ENCODE measurements around the gene PIM1.

Gene PIM1

DNA sequence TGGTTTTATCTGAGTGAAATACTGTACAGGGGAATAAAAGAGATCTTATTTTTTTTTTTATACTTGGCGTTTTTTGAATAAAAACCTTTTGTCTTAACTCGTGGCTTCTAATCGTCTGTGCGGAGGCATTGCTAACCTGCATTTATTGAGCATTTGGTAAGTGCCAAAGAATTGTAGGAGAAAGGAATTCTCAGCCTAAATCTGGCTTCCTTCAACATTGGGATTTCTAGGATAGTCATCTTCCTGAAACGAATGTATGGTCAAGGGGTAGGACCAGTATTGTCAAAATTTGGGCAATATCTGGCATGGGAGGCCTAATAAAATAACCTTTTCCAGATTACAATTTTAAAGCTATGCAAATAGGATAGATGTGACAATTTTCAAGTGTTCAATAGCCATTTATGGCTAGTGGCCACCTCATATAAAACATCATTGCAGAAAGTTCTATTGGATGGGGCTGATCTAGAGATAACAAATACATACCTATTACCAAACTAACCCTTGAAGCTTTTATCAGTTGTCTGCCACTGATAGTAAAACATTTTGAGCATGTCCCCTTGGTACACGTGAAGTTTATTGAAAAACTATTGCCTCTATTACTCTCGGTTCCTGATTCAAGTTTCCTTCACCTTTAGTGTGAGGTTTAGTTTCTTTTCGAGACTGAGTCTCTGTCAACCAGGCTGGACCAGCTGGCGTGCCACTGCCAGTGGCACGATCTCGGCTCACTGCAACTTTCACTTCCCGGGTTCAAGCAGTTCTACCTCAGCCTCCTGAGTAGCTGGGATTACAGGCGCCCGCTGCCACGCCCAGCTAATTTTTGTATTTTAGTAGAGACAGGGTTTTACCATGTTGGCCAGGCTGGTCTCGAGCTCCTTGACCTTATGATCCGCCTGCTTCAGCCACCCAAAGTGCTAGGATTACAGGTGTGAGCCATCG is 5.6 kb downstream of the PIM1 start:
- H3K27me3 ChIP-seq (ENCODE audit: low read depth, low read length) = no peaks in the 10 kb centered on the region
- H4K20me1 ChIP-seq (ENCODE audit: insufficient read depth, low read length) = peaks cover 39% of the 10 kb centered on the region
- H3K36me3 ChIP-seq (replicated peaks; ENCODE audit: low read depth, low read length) = peaks cover 60% of the 10 kb centered on the region
- H3K4me1 ChIP-seq (ENCODE audit: low read length) = peaks cover 50% of the 10 kb centered on the region
- H3K27ac ChIP-seq (ENCODE audit: low read length) = peak overlapping the region; percentile 95
- no peak overlapping the region for H2AFZ ChIP-seq (ENCODE audit: low read depth, low read length)
- peak overlapping the region; percentile 100 for H3K9ac ChIP-seq (ENCODE audit: low read length)
- H3K4me2 ChIP-seq (ENCODE audit: low read length) = peak overlapping the region; percentile 95
- H3K4me3 ChIP-seq (ENCODE audit: low read length) = peak overlapping the region; percentile 89
- no peak for TF ChIP-seq EZH2phosphoT487 (IDR thresholded peaks at IDR 0.05; ENCODE audit: low read depth)
- TF ChIP-seq, protein P1, sequence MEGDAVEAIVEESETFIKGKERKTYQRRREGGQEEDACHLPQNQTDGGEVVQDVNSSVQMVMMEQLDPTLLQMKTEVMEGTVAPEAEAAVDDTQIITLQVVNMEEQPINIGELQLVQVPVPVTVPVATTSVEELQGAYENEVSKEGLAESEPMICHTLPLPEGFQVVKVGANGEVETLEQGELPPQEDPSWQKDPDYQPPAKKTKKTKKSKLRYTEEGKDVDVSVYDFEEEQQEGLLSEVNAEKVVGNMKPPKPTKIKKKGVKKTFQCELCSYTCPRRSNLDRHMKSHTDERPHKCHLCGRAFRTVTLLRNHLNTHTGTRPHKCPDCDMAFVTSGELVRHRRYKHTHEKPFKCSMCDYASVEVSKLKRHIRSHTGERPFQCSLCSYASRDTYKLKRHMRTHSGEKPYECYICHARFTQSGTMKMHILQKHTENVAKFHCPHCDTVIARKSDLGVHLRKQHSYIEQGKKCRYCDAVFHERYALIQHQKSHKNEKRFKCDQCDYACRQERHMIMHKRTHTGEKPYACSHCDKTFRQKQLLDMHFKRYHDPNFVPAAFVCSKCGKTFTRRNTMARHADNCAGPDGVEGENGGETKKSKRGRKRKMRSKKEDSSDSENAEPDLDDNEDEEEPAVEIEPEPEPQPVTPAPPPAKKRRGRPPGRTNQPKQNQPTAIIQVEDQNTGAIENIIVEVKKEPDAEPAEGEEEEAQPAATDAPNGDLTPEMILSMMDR (IDR thresholded peaks at IDR 0.05; ENCODE audit: low read depth, low read length) = no peak
- H3K9me3 ChIP-seq (ENCODE audit: insufficient read depth, low read length) = no peaks in the 10 kb centered on the region
- H3K79me2 ChIP-seq (ENCODE audit: low read length) = peaks cover 52% of the 10 kb centered on the region

DNA sequence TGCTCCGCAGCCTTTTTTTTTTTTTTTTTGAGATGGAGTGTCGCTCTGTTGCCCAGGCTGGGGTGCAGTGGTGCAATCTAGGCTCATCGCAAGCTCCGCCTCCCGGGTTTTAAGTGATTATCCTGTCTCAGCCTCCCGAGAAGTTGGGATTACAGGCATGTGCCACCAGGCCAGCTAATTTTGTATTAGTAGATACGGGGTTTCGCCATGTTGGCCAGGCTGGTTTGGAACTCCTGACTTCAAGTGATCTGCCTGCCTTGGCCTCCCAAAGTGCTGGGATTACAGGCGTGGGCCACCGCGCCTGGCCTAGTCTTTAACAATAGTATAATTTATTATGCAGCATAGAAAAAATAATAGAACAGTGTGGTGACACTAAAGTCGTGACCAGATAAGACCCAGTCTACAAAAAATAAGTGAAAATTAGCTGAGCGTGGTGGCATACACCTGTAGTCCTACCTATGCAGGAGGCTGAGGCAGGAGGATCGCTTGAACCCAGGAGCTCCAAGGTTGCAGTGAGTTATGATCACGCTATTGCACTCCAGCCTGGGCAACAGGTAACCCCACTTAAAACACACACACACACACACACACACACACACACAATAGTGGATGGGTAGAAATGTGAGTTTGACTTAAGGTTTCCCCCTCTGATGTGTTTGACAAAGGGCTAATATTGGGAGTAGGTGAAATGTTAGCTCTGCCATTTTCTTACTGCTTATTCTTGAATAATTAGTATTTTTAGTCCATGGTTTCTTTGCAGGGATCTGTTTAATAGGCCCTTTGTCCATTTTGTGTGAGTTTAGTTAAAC is 6.5 kb downstream of the PIM1 start:
- Histone ChIP-seq H3K4me2 (ENCODE audit: low read length) (peak overlapping the region; percentile 95), H3K9me3 (ENCODE audit: insufficient read depth, low read length) (no peaks in the 10 kb centered on the region), H3K4me3 (ENCODE audit: low read length) (peak overlapping the region; percentile 89), H3K27ac (ENCODE audit: low read length) (peak overlapping the region; percentile 95), H3K36me3 (replicated peaks; ENCODE audit: low read depth, low read length) (peaks cover 51% of the 10 kb centered on the region), H3K4me1 (ENCODE audit: low read length) (peaks cover 50% of the 10 kb centered on the region), H3K79me2 (ENCODE audit: low read length) (peaks cover 43% of the 10 kb centered on the region), H2AFZ (ENCODE audit: low read depth, low read length) (no peak overlapping the region), H3K27me3 (ENCODE audit: low read depth, low read length) (no peaks in the 10 kb centered on the region), H3K9ac (ENCODE audit: low read length) (peak overlapping the region; percentile 100), H4K20me1 (ENCODE audit: insufficient read depth, low read length) (peaks cover 39% of the 10 kb centered on the region)
- TF ChIP-seq EZH2phosphoT487 (IDR thresholded peaks at IDR 0.05; ENCODE audit: low read depth) = no peak
- TF ChIP-seq, protein P1 (IDR thresholded peaks at IDR 0.05; ENCODE audit: low read depth, low read length) = no peak

DNA sequence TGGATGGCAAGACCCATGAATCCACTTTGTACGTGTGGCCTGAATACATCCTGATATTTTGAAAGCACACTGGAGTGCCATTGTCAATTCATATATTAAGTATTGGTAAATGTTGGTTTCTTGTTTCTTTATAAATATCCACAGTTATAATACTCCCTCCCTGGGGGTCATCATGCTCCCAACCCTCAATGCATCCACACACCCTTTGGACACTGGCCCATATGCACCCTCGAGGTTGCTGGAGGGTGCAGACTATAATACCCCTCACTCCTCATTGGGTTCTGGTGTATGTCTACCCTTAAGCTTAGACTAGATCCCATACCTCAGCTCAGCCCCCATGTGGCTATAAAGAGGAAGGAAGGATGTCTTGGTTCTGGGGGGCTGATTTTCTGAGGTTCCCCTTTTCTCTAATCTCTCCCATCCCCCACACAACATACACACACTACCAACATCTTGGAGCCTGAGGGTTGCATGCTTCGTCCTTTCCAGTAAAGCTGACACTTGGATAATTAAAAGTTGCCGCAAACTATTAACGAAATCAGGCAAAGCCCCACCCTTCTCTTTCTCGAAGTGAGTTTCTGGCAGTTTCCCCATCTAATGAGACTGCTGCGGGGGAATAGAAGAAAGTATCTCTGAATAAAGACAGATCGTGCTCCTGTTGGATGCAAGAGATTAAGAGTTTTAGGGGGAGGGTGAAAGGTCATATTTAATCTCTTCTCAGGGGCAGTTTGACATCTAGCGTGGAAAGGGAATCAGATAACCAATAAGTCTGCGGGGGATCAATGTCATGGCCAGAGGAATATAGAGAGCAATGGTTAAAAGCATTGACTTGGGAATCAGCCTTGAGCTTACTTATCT is 7.4 kb downstream of the PIM1 start:
- Histone ChIP-seq H3K4me1 (ENCODE audit: low read length) (peaks cover 50% of the 10 kb centered on the region), H4K20me1 (ENCODE audit: insufficient read depth, low read length) (peaks cover 33% of the 10 kb centered on the region), H3K9ac (ENCODE audit: low read length) (peak overlapping the region; percentile 100), H3K27ac (ENCODE audit: low read length) (peak overlapping the region; percentile 95), H3K27me3 (ENCODE audit: low read depth, low read length) (no peaks in the 10 kb centered on the region), H3K4me3 (ENCODE audit: low read length) (peak overlapping the region; percentile 89; the same call in 1 of the 2 replicates), H3K9me3 (ENCODE audit: insufficient read depth, low read length) (no peaks in the 10 kb centered on the region), H2AFZ (ENCODE audit: low read depth, low read length) (no peak overlapping the region), H3K36me3 (replicated peaks; ENCODE audit: low read depth, low read length) (peaks cover 42% of the 10 kb centered on the region), H3K79me2 (ENCODE audit: low read length) (peaks cover 35% of the 10 kb centered on the region), H3K4me2 (ENCODE audit: low read length) (peak overlapping the region; percentile 95)
- no peak for TF ChIP-seq EZH2phosphoT487 (IDR thresholded peaks at IDR 0.05; ENCODE audit: low read depth)
- TF ChIP-seq, protein P1 (IDR thresholded peaks at IDR 0.05; ENCODE audit: low read depth, low read length) = peak; percentile 53

Measured in OCI-LY3 (cell line).